PC-9 (cell line): Measurements from ENCODE around the gene DTNBP1.

Experiments used
- EZH2 ChIP-seq: fragments of 200-600 bp; sonication (generic); IDR thresholded peaks from 2 replicates; pipeline ENCODE4 v1.8.0; 2017; ENCODE audit warnings: antibody characterized with exemption, low read depth
- TF ChIP-seq, protein P1 (sequence below): fragments of 200-600 bp; sonication (generic); conservative IDR thresholded peaks from 2 replicates; pipeline ENCODE4 v1.6.1; 2017; ENCODE audit warnings: mixed run types, antibody characterized with exemption, mild to moderate bottlenecking, moderate library complexity

DNA sequence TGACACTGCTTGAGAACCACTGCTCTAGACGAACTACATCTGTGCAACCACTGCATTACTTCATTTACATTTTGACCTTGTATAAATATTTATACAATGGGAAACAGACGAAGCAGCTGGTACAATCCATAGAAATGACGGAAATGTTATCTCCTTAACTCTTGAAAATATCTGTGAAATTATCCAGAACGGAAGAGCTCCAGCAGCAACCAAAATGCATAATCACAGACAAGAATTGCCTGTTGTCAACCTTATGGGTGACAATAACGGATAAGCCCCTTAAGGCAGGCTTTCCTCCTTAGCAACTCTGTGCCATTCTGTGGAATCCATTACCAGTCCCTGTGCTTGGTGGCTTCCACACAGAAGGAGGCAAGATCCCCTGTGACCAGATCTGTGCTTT lies 115.4 kb downstream of the DTNBP1 start:
- TF ChIP-seq, protein P1, sequence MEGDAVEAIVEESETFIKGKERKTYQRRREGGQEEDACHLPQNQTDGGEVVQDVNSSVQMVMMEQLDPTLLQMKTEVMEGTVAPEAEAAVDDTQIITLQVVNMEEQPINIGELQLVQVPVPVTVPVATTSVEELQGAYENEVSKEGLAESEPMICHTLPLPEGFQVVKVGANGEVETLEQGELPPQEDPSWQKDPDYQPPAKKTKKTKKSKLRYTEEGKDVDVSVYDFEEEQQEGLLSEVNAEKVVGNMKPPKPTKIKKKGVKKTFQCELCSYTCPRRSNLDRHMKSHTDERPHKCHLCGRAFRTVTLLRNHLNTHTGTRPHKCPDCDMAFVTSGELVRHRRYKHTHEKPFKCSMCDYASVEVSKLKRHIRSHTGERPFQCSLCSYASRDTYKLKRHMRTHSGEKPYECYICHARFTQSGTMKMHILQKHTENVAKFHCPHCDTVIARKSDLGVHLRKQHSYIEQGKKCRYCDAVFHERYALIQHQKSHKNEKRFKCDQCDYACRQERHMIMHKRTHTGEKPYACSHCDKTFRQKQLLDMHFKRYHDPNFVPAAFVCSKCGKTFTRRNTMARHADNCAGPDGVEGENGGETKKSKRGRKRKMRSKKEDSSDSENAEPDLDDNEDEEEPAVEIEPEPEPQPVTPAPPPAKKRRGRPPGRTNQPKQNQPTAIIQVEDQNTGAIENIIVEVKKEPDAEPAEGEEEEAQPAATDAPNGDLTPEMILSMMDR: no peak
- TF ChIP-seq EZH2: no peak
